ENCODE measurements around the gene RPL6. TPM values are rescaled to one million over a fixed set of nuclear protein-coding genes. Genes with fewer than 3 reads are reported as not detected.
A peak's percentile ranks its signal among the peaks of the same experiment; 100 is the strongest.

Gene RPL6
- total and polyA plus RNA-seq, 8 donors: 590 to 1,871 (median 1,055) TPM

GRCh38 chr12:112375105-112375504 is 34.3 kb downstream of the RPL6 start:
- WGBS, 2 donors: 66 to 75% methylated on average over 5 of the region's 5 CpGs
- H3K36me3 ChIP-seq: no peaks in the 10 kb centered on the region
- ATAC-seq: no peak
- no peaks in the 10 kb centered on the region for H3K27me3 ChIP-seq
- no peaks in the 10 kb centered on the region for H3K4me1 ChIP-seq
- no peak overlapping the region for H3K27ac ChIP-seq
- no peak for TF ChIP-seq CTCF (IDR thresholded peaks at IDR 0.05)
- H3K4me3 ChIP-seq: no peak overlapping the region
- no peak for DNase-seq
- intact Hi-C loops (cut with DNase I): loop anchor here in 1 of 3 donors (10.0 kb wide), 1 partner anchor 80 kb away; no protein-coding TSS in a partner anchor
- FAIRE-seq: no peak
- H3K9me3 ChIP-seq: no peaks in the 10 kb centered on the region

- Histone ChIP-seq H3K4me3 (no peak overlapping the region), H3K27me3 (no peaks in the 10 kb centered on the region), H3K36me3 (no peaks in the 10 kb centered on the region), H3K27ac (no peak overlapping the region), H3K9me3 (no peaks in the 10 kb centered on the region), H3K4me1 (no peaks in the 10 kb centered on the region)
- FAIRE-seq: no peak
- ATAC-seq: peak in 1 of 4 donors; percentile 18
- intact Hi-C loops (cut with DNase I): loop anchor here in 1 of 3 donors (10.0 kb wide), 1 partner anchor 79 kb away; no protein-coding TSS in a partner anchor
- no peak for DNase-seq
- 78 to 79% methylated on average over 3 of the region's 3 CpGs for WGBS, 2 donors
- TF ChIP-seq CTCF (IDR thresholded peaks at IDR 0.05): no peak
These were observed 35.2 kb downstream of the RPL6 start for GRCh38 chr12:112374166-112374740.

- no peaks in the 10 kb centered on the region for H3K36me3 ChIP-seq
- TF ChIP-seq CTCF (IDR thresholded peaks at IDR 0.05): no peak
- peak in 1 of 4 donors; percentile 36 for ATAC-seq
- H3K27me3 ChIP-seq: no peaks in the 10 kb centered on the region
- no peak for FAIRE-seq
- intact Hi-C loops (cut with DNase I): loop anchor here in 1 of 3 donors (10.0 kb wide), 1 partner anchor 76 kb away; no protein-coding TSS in a partner anchor
- no peaks in the 10 kb centered on the region for H3K4me1 ChIP-seq
- 61 to 62% methylated on average over 8 of the region's 8 CpGs for WGBS, 2 donors
- no peak overlapping the region for H3K27ac ChIP-seq
- no peak overlapping the region for H3K4me3 ChIP-seq
- H3K9me3 ChIP-seq: no peaks in the 10 kb centered on the region
- no peak for DNase-seq
These were observed 38.4 kb downstream of the RPL6 start for GRCh38 chr12:112370868-112371510.

GRCh38 chr12:112370199-112370598 is 39.2 kb downstream of the RPL6 start:
- DNase-seq: no peak
- no peak for TF ChIP-seq CTCF (IDR thresholded peaks at IDR 0.05)
- no peak for ATAC-seq
- no peaks in the 10 kb centered on the region for H3K36me3 ChIP-seq
- WGBS, 2 donors: 37 to 41% methylated on average over 1 of the region's 1 CpG
- H3K9me3 ChIP-seq: no peaks in the 10 kb centered on the region
- intact Hi-C loops (cut with DNase I): loop anchor here in 1 of 3 donors (10.0 kb wide), 1 partner anchor 75 kb away; no protein-coding TSS in a partner anchor
- H3K4me3 ChIP-seq: no peak overlapping the region
- H3K4me1 ChIP-seq: no peaks in the 10 kb centered on the region
- no peak for FAIRE-seq
- no peak overlapping the region for H3K27ac ChIP-seq
- no peaks in the 10 kb centered on the region for H3K27me3 ChIP-seq

- Histone ChIP-seq H3K4me1 (no peaks in the 10 kb centered on the region), H3K9me3 (no peaks in the 10 kb centered on the region), H3K36me3 (no peaks in the 10 kb centered on the region), H3K4me3 (no peak overlapping the region), H3K27ac (no peak overlapping the region), H3K27me3 (no peaks in the 10 kb centered on the region)
- FAIRE-seq (no peak), ATAC-seq (no peak), DNase-seq (no peak)
- intact Hi-C loops (cut with DNase I): no loop called here
- no peak for TF ChIP-seq CTCF (IDR thresholded peaks at IDR 0.05)
- WGBS, 2 donors: 73 to 78% methylated on average over 6 of the region's 6 CpGs
These were observed 40.5 kb downstream of the RPL6 start for GRCh38 chr12:112368856-112369255.

All from pancreas (tissue), 10 donors.